ENCODE measurements around the gene ATP10D.
"Not testable (repeated sequence)": the region's sequence is repeated elsewhere in the genome, so short reads cannot be mapped to it uniquely, and the experiment has no call there.

ATP10D gene

GRCh38 chr4:47535567-47536147, 50.6 kb downstream of the ATP10D start:
- no peak for DNase-seq (ENCODE audit: low read depth in 2 of 2)

DNA sequence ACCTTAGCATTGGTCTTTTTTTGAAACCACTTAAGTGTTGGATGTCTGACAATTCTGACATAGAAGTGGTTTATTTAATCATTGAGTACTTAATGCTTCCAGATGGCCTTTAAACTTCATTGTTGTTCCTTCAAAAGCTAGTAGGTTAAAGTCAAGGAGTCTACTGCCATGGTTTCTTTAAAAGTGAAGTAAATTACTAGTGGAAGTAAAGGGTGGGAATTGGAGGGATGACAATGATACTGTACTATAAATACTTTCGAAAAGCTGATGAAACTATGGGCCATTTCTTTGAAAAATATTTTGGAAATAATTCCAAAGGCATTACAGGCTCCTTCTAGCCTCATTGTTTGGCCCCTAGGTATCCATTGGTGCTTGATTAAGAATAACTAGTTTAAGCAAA, 51.9 kb downstream of the ATP10D start:
- DNase-seq (ENCODE audit: low read depth in 2 of 2): no peak

DNA sequence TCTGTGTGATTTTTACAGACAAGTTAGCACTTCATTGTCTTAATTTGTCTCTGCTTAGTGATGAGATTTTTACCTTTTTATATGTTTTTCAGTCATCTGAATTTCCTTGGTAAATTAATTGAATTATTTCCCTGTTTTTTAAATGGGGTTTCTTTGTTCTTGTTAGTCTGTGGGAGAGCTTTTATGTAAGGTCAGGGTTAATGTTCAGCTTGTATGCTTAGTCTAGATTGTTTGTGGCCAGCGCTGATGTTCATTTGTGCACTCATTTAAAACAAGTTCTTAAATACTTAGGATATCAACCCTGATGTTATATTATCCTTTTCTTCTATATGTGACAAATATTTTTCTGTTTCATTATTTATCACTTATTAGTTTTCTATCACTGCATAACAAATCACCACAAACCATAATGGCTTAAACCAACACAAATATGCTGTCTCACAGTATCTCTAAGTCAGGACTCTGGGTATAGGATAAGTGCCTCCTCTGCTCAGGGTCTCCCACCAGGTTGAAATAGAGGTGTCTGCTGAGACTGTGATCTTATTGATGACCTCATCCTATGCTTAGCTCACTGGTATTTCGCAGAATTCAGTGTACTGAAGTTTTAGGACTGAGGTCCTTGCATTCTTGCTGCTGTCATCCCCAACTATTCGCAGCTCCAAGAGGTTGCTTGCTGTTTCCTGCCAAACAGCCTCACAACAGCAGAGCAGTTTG, 53.2 kb downstream of the ATP10D start:
- no peak for DNase-seq (ENCODE audit: low read depth in 2 of 2)

GRCh38 chr4:47538825-47539154, 53.7 kb downstream of the ATP10D start:
- DNase-seq (ENCODE audit: low read depth in 2 of 2): no peak

DNA sequence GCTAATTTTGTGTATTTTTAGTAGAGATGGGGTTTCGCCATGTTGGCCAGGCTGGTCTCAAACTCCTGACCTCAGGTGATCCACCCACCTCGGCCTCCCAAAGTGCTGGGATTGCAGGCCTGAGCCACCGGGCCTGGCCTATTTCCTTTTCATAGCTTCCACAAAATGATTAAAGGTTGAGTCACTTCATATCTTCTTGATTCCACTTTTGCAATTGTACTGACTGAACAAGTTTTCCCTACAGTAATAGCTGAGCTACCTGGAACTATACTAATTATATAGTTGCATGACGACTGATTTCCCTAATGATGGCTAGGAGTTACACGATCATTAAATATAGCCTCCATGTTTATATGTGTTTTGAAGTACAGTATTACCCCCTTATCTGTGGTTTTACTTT, 57.6 kb downstream of the ATP10D start:
- DNase-seq (ENCODE audit: low read depth in 2 of 2): not testable (repeated sequence)

GRCh38 chr4:47543331-47543730, 58.3 kb downstream of the ATP10D start:
- DNase-seq (ENCODE audit: low read depth in 2 of 2): no peak

GRCh38 chr4:47550357-47550756, 65.3 kb downstream of the ATP10D start:
- not testable (repeated sequence) for DNase-seq (ENCODE audit: low read depth in 2 of 2)

DNA sequence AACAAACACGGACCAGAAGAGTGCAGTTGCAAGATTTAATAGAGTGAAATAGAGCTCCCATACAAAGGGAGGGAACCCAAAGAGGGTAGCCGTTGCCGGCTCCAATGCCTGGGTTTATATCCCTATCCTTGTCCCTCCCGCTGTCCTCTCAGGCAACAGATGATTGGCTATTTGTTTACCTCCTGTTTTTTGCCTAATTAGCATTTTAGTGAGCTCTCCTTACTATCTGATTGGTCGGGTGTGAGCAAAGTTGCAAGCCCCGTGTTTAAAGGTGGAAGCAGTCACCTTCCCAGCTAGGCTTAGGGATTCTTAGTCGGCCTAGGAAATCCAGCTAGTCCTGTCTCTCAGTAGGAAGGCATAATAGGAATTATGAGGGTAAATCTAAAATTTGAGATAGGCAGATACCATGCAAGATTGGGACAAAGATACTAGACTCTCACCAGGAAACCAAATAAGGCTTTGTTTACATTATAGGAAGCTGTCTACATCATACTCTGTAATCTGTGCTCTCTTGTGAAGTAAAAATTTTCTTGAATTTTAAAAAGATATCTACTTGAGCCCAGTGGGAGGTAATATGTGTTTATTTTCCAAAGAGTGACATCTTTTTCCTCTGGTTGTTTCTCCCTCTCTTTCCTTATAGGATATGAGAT, 65.9 kb downstream of the ATP10D start:
- DNase-seq (ENCODE audit: low read depth in 2 of 2): no peak

DNA sequence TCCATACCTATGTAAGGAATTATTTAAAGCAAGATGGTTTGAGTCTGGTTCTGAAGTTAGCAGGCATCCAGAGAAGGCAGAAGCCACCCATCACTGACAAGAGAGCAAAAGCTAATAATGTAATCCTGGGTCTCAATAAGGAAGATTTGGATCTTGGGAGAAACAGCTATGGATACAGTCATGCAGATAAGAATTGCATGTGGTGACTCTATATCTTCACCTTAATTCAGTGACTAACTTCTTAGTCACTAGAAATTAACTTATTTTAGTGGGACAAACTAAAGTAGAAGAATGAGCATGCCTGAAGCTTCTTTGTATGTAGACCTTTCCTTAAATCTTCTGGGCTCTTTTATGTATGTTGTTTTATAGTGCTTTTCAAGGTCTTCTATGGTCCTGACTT, 66.6 kb downstream of the ATP10D start:
- no peak for DNase-seq (ENCODE audit: low read depth in 2 of 2)

DNA sequence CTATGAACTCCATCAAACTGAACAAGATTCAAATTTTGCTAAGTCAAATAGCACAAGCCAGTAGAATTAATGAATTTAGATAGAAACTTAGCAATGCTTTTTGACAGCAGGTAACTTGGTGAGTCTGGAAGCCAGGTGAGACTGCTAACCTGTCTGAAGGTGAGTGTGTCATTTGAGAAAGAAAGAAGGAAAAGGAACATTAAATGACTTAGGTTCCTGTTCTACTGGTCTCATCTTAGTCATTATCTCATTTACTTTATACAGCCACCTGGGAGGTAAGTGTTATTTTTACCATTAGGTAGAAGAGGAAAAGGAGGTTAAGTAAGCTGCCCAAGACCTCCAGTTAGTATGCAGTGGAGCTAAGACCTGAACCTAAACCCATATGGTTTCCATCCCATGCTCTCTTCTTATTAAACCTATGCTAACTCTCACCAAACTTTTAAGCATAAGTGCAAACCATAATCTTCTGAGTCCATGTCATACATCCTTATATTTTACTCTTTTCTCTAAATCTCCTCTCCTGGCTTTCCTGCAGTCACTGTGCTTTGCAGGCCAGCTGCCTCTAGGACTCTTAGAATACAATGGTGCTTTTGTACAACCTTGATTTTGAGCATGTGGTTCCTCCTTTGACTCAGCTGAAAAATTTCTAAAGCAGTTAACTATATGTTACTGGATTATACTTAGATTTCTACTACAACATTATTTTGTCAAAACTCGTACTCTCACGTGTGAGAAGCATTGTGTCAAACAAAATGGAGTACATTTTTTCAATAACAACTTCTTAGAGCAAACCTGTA, 68.5 kb downstream of the ATP10D start:
- DNase-seq (ENCODE audit: low read depth in 2 of 2): no peak

- DNase-seq (ENCODE audit: low read depth in 2 of 2): not testable (repeated sequence)
Observed at GRCh38 chr4:47555920-47556319, 70.8 kb downstream of the ATP10D start.

DNA sequence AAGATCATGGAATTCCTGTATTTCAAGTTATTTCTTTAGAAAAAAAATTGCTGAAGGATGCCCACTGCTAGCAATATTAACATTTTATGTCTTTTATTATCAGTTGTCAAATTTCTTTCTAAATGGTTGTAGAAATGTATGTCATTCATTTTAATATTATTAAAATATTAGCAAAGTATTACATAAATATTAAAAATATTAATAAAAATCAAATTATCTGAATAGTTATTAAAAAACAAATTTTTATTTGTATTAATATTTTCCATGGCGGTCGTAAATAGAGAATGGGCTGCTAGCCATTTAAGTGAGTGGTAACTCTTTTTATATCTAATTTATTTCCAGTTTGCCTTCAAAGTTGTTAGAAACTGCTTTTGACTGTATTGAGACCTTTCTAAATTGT, 72.2 kb downstream of the ATP10D start:
- no peak for DNase-seq (ENCODE audit: low read depth in 2 of 2)

DNA sequence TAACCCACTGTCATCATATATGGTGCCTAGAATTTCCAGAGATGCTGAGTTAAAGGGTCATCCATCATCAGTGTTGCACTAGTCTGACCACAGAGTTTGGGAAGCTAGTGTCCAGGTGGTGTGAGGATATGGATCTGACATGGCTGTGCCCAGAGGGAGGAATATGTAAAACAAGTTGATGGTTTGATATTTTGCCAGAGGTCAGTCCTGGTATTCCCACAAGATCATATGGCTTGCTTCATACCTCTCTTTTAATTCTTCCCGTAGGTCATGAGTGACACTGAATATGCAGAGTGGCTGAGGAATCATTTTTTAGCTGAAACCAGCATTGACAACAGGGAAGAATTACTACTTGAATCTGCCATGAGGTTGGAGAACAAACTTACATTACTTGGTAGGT, 75.6 kb downstream of the ATP10D start:
- DNase-seq (ENCODE audit: low read depth in 2 of 2): no peak

DNA sequence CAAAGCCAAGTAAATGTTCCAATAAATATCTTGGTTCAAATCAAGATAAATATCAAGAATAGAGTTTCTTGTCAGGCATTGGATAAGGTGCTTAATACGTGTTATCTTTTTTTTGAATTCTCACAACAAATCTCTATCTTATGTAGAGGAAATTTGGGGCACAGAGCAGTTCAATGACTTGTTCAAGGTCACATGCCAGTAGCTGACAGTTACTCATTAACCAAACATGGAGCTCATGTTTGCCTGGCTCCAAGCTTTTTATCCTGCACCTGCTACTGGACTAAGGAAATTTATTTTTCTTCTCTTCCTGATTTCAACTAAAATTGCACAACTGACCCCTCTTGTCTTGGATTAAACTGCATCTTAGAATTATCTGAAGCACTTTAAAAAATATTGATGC, 76.3 kb downstream of the ATP10D start:
- DNase-seq (ENCODE audit: low read depth in 2 of 2): no peak

DNA sequence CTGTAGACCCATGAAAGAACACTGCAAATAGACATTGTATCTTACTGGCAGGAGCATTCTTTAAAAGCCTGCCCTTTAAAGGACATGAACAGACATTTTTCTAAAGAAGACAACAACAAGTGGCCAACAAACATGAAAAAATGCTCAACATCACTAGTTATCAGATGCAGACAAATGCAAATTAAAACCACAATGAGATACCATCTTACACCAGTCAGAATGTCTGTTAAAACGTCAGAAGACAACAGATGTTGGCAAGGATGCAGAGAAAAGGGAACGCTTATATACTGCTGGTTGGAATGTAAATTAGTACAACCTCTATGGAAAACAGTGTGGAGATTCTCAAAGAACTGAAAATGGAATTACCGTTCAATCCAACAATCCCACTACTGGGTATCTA, 77.2 kb downstream of the ATP10D start:
- no peak for DNase-seq (ENCODE audit: low read depth in 2 of 2)

DNA sequence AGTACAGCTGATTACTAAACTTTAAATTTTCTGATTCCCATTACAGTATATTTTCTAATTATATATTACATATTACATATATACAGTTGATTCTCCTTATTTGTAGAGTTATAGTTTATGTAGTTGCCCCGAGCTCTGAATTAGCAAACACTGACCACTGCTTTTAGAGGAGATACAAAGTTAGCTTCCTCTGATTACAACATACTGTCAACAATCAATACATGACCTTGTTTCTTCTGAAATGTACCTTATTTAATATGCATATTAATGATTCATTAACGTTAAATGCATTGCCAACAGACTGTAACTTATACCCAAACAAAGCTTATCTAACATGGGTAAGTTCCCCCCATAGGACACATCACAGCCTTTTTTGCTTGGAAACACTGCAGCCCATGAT, 81.5 kb downstream of the ATP10D start:
- no peak for DNase-seq (ENCODE audit: low read depth in 2 of 2)

DNA sequence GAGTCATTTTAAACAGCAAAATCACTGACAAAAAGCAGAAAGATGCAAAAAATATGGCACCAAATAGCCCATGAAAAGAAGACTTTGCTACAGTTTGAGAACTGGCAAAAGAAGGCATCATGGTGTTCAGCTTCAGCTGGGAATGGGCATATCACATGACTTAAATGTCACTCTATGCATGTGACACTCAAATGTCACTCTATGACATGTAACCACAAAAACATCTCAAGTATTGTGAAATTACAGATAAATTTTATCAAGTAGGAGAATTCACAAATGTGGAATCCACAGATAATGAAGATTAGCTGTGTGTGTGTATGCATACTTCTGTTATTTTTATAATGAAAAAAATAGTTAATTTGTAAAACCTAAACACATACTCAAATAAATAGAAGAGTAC, 81.9 kb downstream of the ATP10D start:
- no peak for DNase-seq (ENCODE audit: low read depth in 2 of 2)

DNA sequence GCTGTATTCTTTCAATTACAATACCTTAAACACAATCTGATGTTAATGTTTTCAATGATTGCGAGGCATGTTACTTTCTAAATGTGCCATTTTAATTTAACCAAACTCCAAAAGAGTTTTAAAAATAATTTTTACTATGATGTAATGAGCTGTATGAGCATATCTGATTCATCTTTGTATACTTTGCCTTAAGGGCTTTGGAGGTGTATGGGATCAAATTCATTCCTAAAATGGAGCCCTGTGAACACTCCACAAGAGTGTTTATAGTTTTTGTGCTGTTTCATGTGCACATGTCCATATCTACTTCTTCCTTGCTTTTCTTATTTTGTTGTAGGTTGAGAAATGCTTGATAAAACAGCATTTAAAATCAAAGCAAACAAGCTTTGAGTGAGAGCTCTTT, 82.4 kb downstream of the ATP10D start:
- DNase-seq (ENCODE audit: low read depth in 2 of 2): no peak

- no peak for DNase-seq (ENCODE audit: low read depth in 2 of 2)
Observed at GRCh38 chr4:47570816-47571215, 85.7 kb downstream of the ATP10D start.

- DNase-seq (ENCODE audit: low read depth in 2 of 2): no peak
Observed at GRCh38 chr4:47572981-47573380, 87.9 kb downstream of the ATP10D start.

- no peak for DNase-seq (ENCODE audit: low read depth in 2 of 2)
Observed at GRCh38 chr4:47577779-47578553, 92.9 kb downstream of the ATP10D start.

DNA sequence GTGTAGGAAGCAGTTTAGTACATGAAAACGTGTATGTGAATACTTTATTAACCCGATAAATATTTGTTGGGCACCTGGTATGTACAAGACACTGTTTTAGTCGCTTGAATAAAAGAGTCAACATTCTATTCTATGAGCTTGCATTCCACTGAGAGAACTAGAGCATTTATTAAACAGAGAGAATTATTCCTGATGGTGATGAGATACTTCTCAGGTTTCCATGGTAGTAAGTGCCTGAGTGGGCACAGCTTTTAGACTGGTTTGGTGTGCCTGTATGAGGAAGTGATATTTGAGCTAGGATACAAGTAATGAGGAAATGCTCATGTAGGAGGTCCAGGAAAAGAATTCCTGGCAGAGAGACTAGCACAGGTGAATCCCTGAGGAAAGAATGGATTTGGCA, 94.2 kb downstream of the ATP10D start:
- no peak for DNase-seq (ENCODE audit: low read depth in 2 of 2)

Data from stimulated activated CD4-positive, alpha-beta T cell treated with anti-CD3 and anti-CD28 coated beads, Interleukin-4, amount 100 ng/mL, for 48 hours (primary cell).